H1 (cell line): ENCODE measurements around the gene SMARCA1. TPM values are rescaled to one million over a fixed set of nuclear protein-coding genes. Genes with fewer than 3 reads are reported as not detected.

Experiments used
- BRCA1 ChIP-seq: IDR thresholded peaks from 2 replicates; pipeline ENCODE4 v1.6.1; 2012; ENCODE audit warnings: low read depth, low read length, improper control_type of control experiment
- CBX5 ChIP-seq: fragments of 300-800, 300-1000 bp; sonication (generic); IDR thresholded peaks from 2 replicates; pipeline ENCODE4 v1.7.1; 2016; ENCODE audit warnings: antibody characterized with exemption, low read length, low read depth
- CHD1 ChIP-seq: IDR thresholded peaks from 2 replicates; pipeline ENCODE4 v1.6.1; 2012; ENCODE audit warnings: low read depth, low read length, improper control_type of control experiment
- KDM1A ChIP-seq: fragments of 200-600, 300-600 bp; sonication (generic); IDR thresholded peaks from 2 replicates; pipeline ENCODE4 v1.7.1; 2016; ENCODE audit warnings: mild to moderate bottlenecking, low read length, borderline replicate concordance
- SP2 ChIP-seq: IDR thresholded peaks from 2 replicates; pipeline ENCODE4 v1.6.1; 2012; ENCODE audit warnings: mild to moderate bottlenecking, low read length, inconsistent platforms
- SUZ12 ChIP-seq: fragments of 200-600 bp; sonication (generic); IDR thresholded peaks from 2 replicates; pipeline ENCODE4 v1.6.1; 2012; ENCODE audit warnings: mild to moderate bottlenecking, inconsistent platforms, low read length, moderate library complexity, mixed read lengths
- polyA plus RNA-seq, 7 experiments: library from polyadenylated mRNA; depleted of rRNA in 3 of 7; stranded (reverse) in 5 of 7; unstranded in 2 of 7; fragments of >200 nt in 5 of 7; fragments of 200-250 nt in 2 of 7; gene quantifications; 1 replicate in 5 of 7; 2 replicates in 1 of 7; 4 replicates in 1 of 7; pipeline versions ENCODE4 v1.2.1 to v1.2.3, GENCODE V29; 2011 to 2013; ENCODE audit warnings: missing spikeins in 2 of 7, mixed read lengths in 2 of 7
- total RNA-seq: library from RNA; stranded (reverse); fragmentation: NEBNext Ultra II Directional; extraction: Animal tissue kit (Norgen Biotek cat#: 25700); gene quantifications from 2 replicates; pipeline ENCODE4 v1.2.1, GENCODE V29; 2021

The SMARCA1 gene
- total and polyA plus RNA-seq, 2 of the 8 experiments (the other 6 are each of a cell fraction or from before 2014, with no cell fraction given), result 13.1 to 54.4 TPM

DNA sequence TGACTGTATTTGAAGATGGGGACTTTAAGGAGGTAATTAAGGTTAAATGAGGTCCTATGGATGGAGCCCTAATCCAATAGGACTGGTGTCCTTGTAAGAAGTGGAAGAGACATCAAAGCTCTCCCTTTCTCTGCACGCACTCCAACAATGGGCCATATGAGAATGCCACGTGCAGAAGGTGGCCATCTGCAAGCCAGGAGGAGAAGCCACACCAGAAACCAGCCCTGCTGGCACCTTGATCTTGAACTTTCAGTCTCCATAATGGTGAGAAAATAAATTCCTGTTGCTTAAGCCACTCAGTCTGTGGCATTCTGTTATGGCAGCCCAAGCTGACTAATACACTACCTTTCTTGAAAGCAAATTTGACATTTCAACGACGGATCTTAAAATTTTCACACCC, 73.2 kb downstream of the SMARCA1 start (continued):
- TF ChIP-seq SUZ12 (no peak), SP2 (no peak), CBX5 (no peak), KDM1A (no peak), CHD1 (no peak), BRCA1 (no peak)
